Measurements from ENCODE around the gene LTB4R2.

GRCh38 chr14:24278424-24278823 is 31.5 kb upstream of the LTB4R2 start:
- no peak for TF ChIP-seq CTCF (IDR thresholded peaks at IDR 0.05)
- no peak for TF ChIP-seq EZH2 (IDR thresholded peaks at IDR 0.05; ENCODE audit: borderline replicate concordance, insufficient read depth, low read depth, low read length, poor library complexity, severe bottlenecking)

Measured in B cell (primary cell).